ENCODE measurements around the gene UACA. TPM values are rescaled to one million over a fixed set of nuclear protein-coding genes. Genes with fewer than 3 reads are reported as not detected.

Gene UACA
- total and polyA plus RNA-seq, 2 donors (not counting 3 experiments of a cell fraction or from before 2014, with no cell fraction given), result 167 to 292 TPM

DNA sequence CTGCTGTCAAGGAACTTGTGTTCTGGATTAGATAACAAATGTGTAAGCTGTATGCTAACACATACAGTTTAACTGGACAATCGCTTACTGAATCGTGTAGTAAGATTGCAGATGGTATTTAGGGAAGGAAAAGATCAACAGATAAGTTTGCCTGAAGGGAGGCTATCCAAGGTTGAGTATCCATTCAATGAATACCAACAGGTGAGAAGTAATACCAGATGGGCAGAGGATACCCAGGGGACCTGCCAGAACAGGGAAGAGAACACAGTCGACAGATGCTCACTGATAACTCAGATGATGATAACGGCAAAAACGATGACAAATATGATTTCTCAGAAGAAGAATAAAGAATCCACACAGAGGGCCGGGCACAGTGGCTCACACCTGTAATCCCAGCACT lies 3.2 kb upstream of the UACA start:
- H3K27ac ChIP-seq (ENCODE audit: insufficient read depth, low read depth, low read length), result no peak overlapping the region
- dilution Hi-C loops (cut with MboI; ENCODE audit: extremely low pct_ligation_motif_present, low sequenced_read_pairs) (no loop called here), intact Hi-C loops (cut with micrococcal nuclease) (no loop called here)
- BruUV-seq (replicated peaks), result no TSS peak
- no peaks in the 10 kb centered on the region for H3K9me1 ChIP-seq (replicated peaks; ENCODE audit: control insufficient read depth, extremely low read depth, insufficient read depth, low read length)
- H3K4me2 ChIP-seq (ENCODE audit: insufficient read depth, low read length), result no peak overlapping the region
- DNase-seq (ENCODE audit: low read depth, low spot score) (no peak), FAIRE-seq (no peak)
- no peaks in the 10 kb centered on the region for H3K36me3 ChIP-seq (ENCODE audit: control insufficient read depth in 2 of 2, extremely low read depth in 1 of 2, insufficient read depth in 2 of 2, low read length in 2 of 2)
- no peak overlapping the region for H3K4me3 ChIP-seq (replicated peaks in 1 of 3; ENCODE audit: insufficient read depth in 1 of 3, low read depth in 1 of 3, low read length in 3 of 3)
- H2AFZ ChIP-seq (ENCODE audit: low read depth, low read length), result no peak overlapping the region
- H3K27me3 ChIP-seq (ENCODE audit: control insufficient read depth in 2 of 2, insufficient read depth in 2 of 2, low read length in 2 of 2), result no peaks in the 10 kb centered on the region
- peaks cover 17% of the 10 kb centered on the region for H3K79me2 ChIP-seq (ENCODE audit: control insufficient read depth, insufficient read depth, low read length)
- no peaks in the 10 kb centered on the region for H4K20me1 ChIP-seq (replicated peaks; ENCODE audit: control insufficient read depth, extremely low read depth, insufficient read depth, low read length)
- CTCF ChIA-PET, result interaction anchor here (0.6 to 1.0 kb wide), 2 partner anchors 24 to 95 kb away, joined by 3 to 5 read pairs; no protein-coding TSS in a partner anchor
- POLR2A ChIA-PET, result interaction anchor here (0.7 kb wide), 1 partner anchor 1642 kb away, joined by 10 read pairs; no protein-coding TSS in a partner anchor
- peaks cover 40% of the 10 kb centered on the region for H3K4me1 ChIP-seq (ENCODE audit: control insufficient read depth, extremely low read depth, insufficient read depth, low read length)
- no peak for TF ChIP-seq EZH2 (IDR thresholded peaks at IDR 0.05; ENCODE audit: borderline replicate concordance, low read depth, low read length, severe bottlenecking)
- TF ChIP-seq, protein P1, sequence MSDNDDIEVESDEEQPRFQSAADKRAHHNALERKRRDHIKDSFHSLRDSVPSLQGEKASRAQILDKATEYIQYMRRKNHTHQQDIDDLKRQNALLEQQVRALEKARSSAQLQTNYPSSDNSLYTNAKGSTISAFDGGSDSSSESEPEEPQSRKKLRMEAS (IDR thresholded peaks at IDR 0.05; ENCODE audit: insufficient read depth, insufficient read length), result no peak
- TF ChIP-seq MYC (IDR thresholded peaks at IDR 0.05; ENCODE audit: low read depth, low read length), result no peak
- no peak for TF ChIP-seq JUN (IDR thresholded peaks at IDR 0.05; ENCODE audit: borderline replicate concordance, insufficient read depth, insufficient read length, low read depth)
- no peak for TF ChIP-seq FOS (IDR thresholded peaks at IDR 0.05; ENCODE audit: borderline replicate concordance, insufficient read depth, low read length)
- TF ChIP-seq POLR2AphosphoS5 (IDR thresholded peaks at IDR 0.05; ENCODE audit: insufficient read depth, low read depth, low read length), result no peak
- TF ChIP-seq, protein P2, sequence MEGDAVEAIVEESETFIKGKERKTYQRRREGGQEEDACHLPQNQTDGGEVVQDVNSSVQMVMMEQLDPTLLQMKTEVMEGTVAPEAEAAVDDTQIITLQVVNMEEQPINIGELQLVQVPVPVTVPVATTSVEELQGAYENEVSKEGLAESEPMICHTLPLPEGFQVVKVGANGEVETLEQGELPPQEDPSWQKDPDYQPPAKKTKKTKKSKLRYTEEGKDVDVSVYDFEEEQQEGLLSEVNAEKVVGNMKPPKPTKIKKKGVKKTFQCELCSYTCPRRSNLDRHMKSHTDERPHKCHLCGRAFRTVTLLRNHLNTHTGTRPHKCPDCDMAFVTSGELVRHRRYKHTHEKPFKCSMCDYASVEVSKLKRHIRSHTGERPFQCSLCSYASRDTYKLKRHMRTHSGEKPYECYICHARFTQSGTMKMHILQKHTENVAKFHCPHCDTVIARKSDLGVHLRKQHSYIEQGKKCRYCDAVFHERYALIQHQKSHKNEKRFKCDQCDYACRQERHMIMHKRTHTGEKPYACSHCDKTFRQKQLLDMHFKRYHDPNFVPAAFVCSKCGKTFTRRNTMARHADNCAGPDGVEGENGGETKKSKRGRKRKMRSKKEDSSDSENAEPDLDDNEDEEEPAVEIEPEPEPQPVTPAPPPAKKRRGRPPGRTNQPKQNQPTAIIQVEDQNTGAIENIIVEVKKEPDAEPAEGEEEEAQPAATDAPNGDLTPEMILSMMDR (IDR thresholded peaks at IDR 0.05; ENCODE audit: extremely low read depth in 1 of 2, insufficient read depth in 1 of 2, low read depth in 1 of 2, low read length in 2 of 2), result no peak
- no peak for TF ChIP-seq GATA2 (IDR thresholded peaks at IDR 0.05; ENCODE audit: insufficient read depth, insufficient read length, low read depth, low read length)
- no peak for TF ChIP-seq POLR2A (IDR thresholded peaks at IDR 0.05; ENCODE audit: low read depth, low read length)
- H3K9ac ChIP-seq (replicated peaks; ENCODE audit: extremely low read depth, insufficient read depth, low read length), result no peak overlapping the region
- no peaks in the 10 kb centered on the region for H3K9me3 ChIP-seq (replicated peaks; ENCODE audit: control insufficient read depth, insufficient read depth, low read length)
